Adrenal gland (tissue), 12 donors: ENCODE results near the gene DTX4. TPM values are rescaled to one million over a fixed set of nuclear protein-coding genes. Genes with fewer than 3 reads are reported as not detected.

Source experiments
- DNase-seq, 7 donors: peaks; one replicate each; pipeline ENCODE4 v3.0.0-alpha.2; 2019 to 2020
- H3K27ac ChIP-seq, 5 donors: fragments of 200-600 bp; sonication (generic) in 4 of 5; 1 replicate in 3 of 5; 2 replicates in 2 of 5; pipeline versions ENCODE4 v1.5.1 to v1.8.0; 2016 to 2020; ENCODE audit warnings: mild to moderate bottlenecking in 1 of 5
- H3K27me3 ChIP-seq: fragments of 200-600 bp; 2 replicates; pipeline ENCODE4 v1.8.0; 2021
- H3K36me3 ChIP-seq, 2 donors: fragments of 200-600 bp; replicated peaks in 1 of 2; 1 replicate in 1 of 2; 2 replicates in 1 of 2; pipeline versions ENCODE4 v1.5.1 to v1.8.0; 2018 to 2022
- H3K4me1 ChIP-seq, 2 donors: fragments of 200-600 bp; replicated peaks in 1 of 2; 1 replicate in 1 of 2; 2 replicates in 1 of 2; pipeline versions ENCODE4 v1.5.1 to v1.8.0; 2018 to 2021
- H3K4me3 ChIP-seq, 4 donors: fragments of 200-600 bp; sonication (generic) in 3 of 4; one replicate each; pipeline ENCODE4 v1.5.1; 2016 to 2018
- H3K9me3 ChIP-seq, 3 donors: fragments of 200-600 bp; sonication (generic) in 1 of 3; replicated peaks in 1 of 3; 1 replicate in 2 of 3; 2 replicates in 1 of 3; pipeline versions ENCODE4 v1.5.1 to v1.8.0; 2016 to 2021
- CTCF ChIP-seq, 6 experiments: fragments of 450-650 bp in 4 of 6; fragments of 200-600 bp in 2 of 6; sonication (generic) in 1 of 6; IDR thresholded peaks; 1 replicate in 5 of 6; 2 replicates in 1 of 6; pipeline versions ENCODE4 v1.5.1 to v1.8.0; 2016 to 2021; ENCODE audit warnings: antibody characterized with exemption in 6 of 6, mild to moderate bottlenecking in 2 of 6, moderate library complexity in 1 of 6
- POLR2A ChIP-seq, 2 donors: fragments of 450-650 bp; IDR thresholded peaks; one replicate each; pipeline ENCODE4 v1.6.1; 2017; ENCODE audit warnings: antibody characterized with exemption in 2 of 2, mild to moderate bottlenecking in 2 of 2, moderate library complexity in 1 of 2
- WGBS, 4 donors: extraction: QIAGEN DNeasy Blood & Tissue Kit in 2 of 4; methylation state at CpG; one replicate each; pipeline versions ENCODE4 v1.1.5 to v1.1.7; 2013 to 2017; 5-methylcytosine and 5-hydroxymethylcytosine counted together
- intact Hi-C, 2 donors: fragments of 100-400 bp; cut with DNase I; formaldehyde crosslinking; loops; one replicate each; pipeline versions ENCODE4 v1.14.1 to v1.15.0; 2022 to 2023
- polyA plus RNA-seq, 3 donors: library from polyadenylated mRNA; stranded (reverse); fragments of 200-250 nt in 2 of 3; fragments of 350-450 nt in 1 of 3; fragmentation: Illumina TruSeq in 1 of 3; extraction: RNeasy Lipid Tissue Mini Kit (QIAGEN cat#74804) in 1 of 3; gene quantifications; one replicate each; pipeline ENCODE4 v1.2.3, GENCODE V29; 2013 to 2014
- total RNA-seq, 9 donors: library from RNA; depleted of rRNA in 4 of 9; stranded (reverse); fragments of >200 nt in 4 of 9; fragments of 120-200 nt in 1 of 9; fragmentation: NEBNext Ultra II Directional in 1 of 9; extraction: Animal tissue kit (Norgen Biotek cat#: 25700) in 1 of 9; gene quantifications; one replicate each; pipeline versions ENCODE4 v1.1.0 to v1.2.4, GENCODE V29; 2013 to 2023
- donor health status: healthy with polysubstance abuse.
- donor health status: Bipolar disorder and iron deficiency.
- donor health status: DM: yes; HTN: yes; CAD: no.
- donor health status: DM: no; HTN: no; CAD: no.
- donor health status: DM: no; HTN: no; CAD: no.
- donor health status: DM: yes; HTN: yes; CAD: no.

The DTX4 gene
- total and polyA plus RNA-seq, 12 donors, result 1.2 to 7.8 (median 3.0) TPM

- TF ChIP-seq CTCF (IDR thresholded peaks at IDR 0.05) (no peak), POLR2A (IDR thresholded peaks at IDR 0.05) (no peak)
- WGBS, 4 donors, result 17 to 31% (median 27%) methylated on average over 2 of the region's 2 CpGs
- Histone ChIP-seq H3K4me1 (peaks cover 0 to 11% of the 10 kb centered on the region in 2 donors), H3K4me3 (no peak overlapping the region), H3K36me3 (no peaks in the 10 kb centered on the region), H3K27ac (no peak overlapping the region), H3K27me3 (no peaks in the 10 kb centered on the region), H3K9me3 (no peaks in the 10 kb centered on the region)
- DNase-seq, result peak in 5 of 7 donors; percentile 25 to 62 (median 47)
- intact Hi-C loops, result no loop called here
These were observed 75.7 kb downstream of the DTX4 start for GRCh38 chr11:59247531-59248227.

- H3K36me3 ChIP-seq, result no peaks in the 10 kb centered on the region
- DNase-seq, result no peak
- no peaks in the 10 kb centered on the region for H3K27me3 ChIP-seq
- no peak overlapping the region for H3K27ac ChIP-seq
- TF ChIP-seq CTCF (IDR thresholded peaks at IDR 0.05) (no peak), POLR2A (IDR thresholded peaks at IDR 0.05) (no peak)
- no peaks in the 10 kb centered on the region for H3K9me3 ChIP-seq
- WGBS, 4 donors, result 65 to 88% (median 84%) methylated on average over 7 of the region's 7 CpGs
- no peak overlapping the region for H3K4me3 ChIP-seq
- intact Hi-C loops, result no loop called here
- H3K4me1 ChIP-seq, result peaks cover 0 to 11% of the 10 kb centered on the region in 2 donors
These were observed 77.6 kb downstream of the DTX4 start for GRCh38 chr11:59249535-59249934.

GRCh38 chr11:59253001-59253400 is 81.1 kb downstream of the DTX4 start:
- Histone ChIP-seq H3K36me3 (no peaks in the 10 kb centered on the region), H3K27ac (no peak overlapping the region), H3K9me3 (no peaks in the 10 kb centered on the region), H3K27me3 (no peaks in the 10 kb centered on the region), H3K4me1 (peaks cover 0 to 9% of the 10 kb centered on the region in 2 donors), H3K4me3 (no peak overlapping the region)
- no peak for TF ChIP-seq CTCF (IDR thresholded peaks at IDR 0.05)
- no peak for TF ChIP-seq POLR2A (IDR thresholded peaks at IDR 0.05)
- DNase-seq, result no peak
- intact Hi-C loops, result no loop called here
- 76 to 91% (median 89%) methylated on average over 2 of the region's 2 CpGs for WGBS, 4 donors

- intact Hi-C loops, result no loop called here
- no peak for TF ChIP-seq POLR2A (IDR thresholded peaks at IDR 0.05)
- Histone ChIP-seq H3K36me3 (no peaks in the 10 kb centered on the region), H3K27me3 (no peaks in the 10 kb centered on the region), H3K27ac (no peak overlapping the region), H3K9me3 (no peaks in the 10 kb centered on the region), H3K4me1 (no peaks in the 10 kb centered on the region), H3K4me3 (no peak overlapping the region)
- DNase-seq, result no peak
These were observed 82.4 kb downstream of the DTX4 start for GRCh38 chr11:59254286-59254685.

- DNase-seq, result no peak
- no peaks in the 10 kb centered on the region for H3K9me3 ChIP-seq
- H3K36me3 ChIP-seq, result no peaks in the 10 kb centered on the region
- WGBS, 4 donors, result 62 to 77% (median 71%) methylated on average over 8 of the region's 8 CpGs
- TF ChIP-seq POLR2A (IDR thresholded peaks at IDR 0.05) (no peak), CTCF (IDR thresholded peaks at IDR 0.05) (no peak)
- intact Hi-C loops, result no loop called here
- no peak overlapping the region for H3K4me3 ChIP-seq
- H3K27ac ChIP-seq, result no peak overlapping the region
- H3K27me3 ChIP-seq, result no peaks in the 10 kb centered on the region
- no peaks in the 10 kb centered on the region for H3K4me1 ChIP-seq
These were observed 83.3 kb downstream of the DTX4 start for GRCh38 chr11:59255281-59255680.
